BJ (cell line): ENCODE data around the gene MDH1B. TPM values are rescaled to one million over a fixed set of nuclear protein-coding genes. Genes with fewer than 3 reads are reported as not detected.

ENCODE experiments used
- CTCF ChIA-PET: fragments of 350-600 bp; formaldehyde crosslinking; extraction: SDS; loops from one replicate; lab custom pipeline; 2021; ENCODE audit warnings: antibody characterized with exemption, inconsistent platforms; lab: Yijun Ruan, JAX
- POLR2A ChIA-PET: fragments of 300-600 bp; sonication (Branson Sonifier 250); formaldehyde crosslinking; extraction: SDS; loops from one replicate; lab custom pipeline; 2021; ENCODE audit warnings: antibody characterized with exemption; lab: Charles Lee
- DNase-seq: peaks from one replicate; pipeline ENCODE4 v3.0.0-alpha.2; 2011; ENCODE audit warnings: low read depth
- H3K27me3 ChIP-seq: 2 replicates; pipeline ENCODE4 v1.6.0; 2011; ENCODE audit warnings: low read length; ENCODE audit not compliant: control insufficient read depth, insufficient read depth
- H3K36me3 ChIP-seq: 2 replicates; pipeline ENCODE4 v1.5.1; 2011; ENCODE audit warnings: low read length; ENCODE audit not compliant: control insufficient read depth, insufficient read depth
- H3K4me3 ChIP-seq: 2 replicates; pipeline ENCODE4 v1.5.1; 2011; ENCODE audit warnings: low read depth, mild to moderate bottlenecking, control low read depth, low read length
- polyA plus RNA-seq: library from polyadenylated mRNA; depleted of rRNA; stranded (reverse); fragments of >200 nt; gene quantifications from 2 replicates; pipeline ENCODE4 v1.2.3, GENCODE V29; 2011
- TF ChIP-seq, protein P1 (sequence below): IDR thresholded peaks from 2 replicates; pipeline ENCODE4 v1.5.1; 2011; ENCODE audit warnings: low read depth, mild to moderate bottlenecking, control low read depth, inconsistent platforms, low read length, moderate library complexity; ENCODE audit not compliant: insufficient read depth

MDH1B gene
- polyA plus RNA-seq, 1 experiment: 0.39 TPM

GRCh38 chr2:206799083-206799482 lies 34.0 kb upstream of the MDH1B start:
- no peak overlapping the region for H3K4me3 ChIP-seq
- CTCF ChIA-PET: interaction anchor here (1.4 to 2.9 kb wide), 5 partner anchors 9 to 677 kb away, joined by 4 to 24 read pairs (median 15); no protein-coding TSS in a partner anchor
- DNase-seq: no peak
- H3K36me3 ChIP-seq: no peaks in the 10 kb centered on the region; the same call in 1 of the 2 replicates
- POLR2A ChIA-PET: no interaction called here
- TF ChIP-seq, protein P1, sequence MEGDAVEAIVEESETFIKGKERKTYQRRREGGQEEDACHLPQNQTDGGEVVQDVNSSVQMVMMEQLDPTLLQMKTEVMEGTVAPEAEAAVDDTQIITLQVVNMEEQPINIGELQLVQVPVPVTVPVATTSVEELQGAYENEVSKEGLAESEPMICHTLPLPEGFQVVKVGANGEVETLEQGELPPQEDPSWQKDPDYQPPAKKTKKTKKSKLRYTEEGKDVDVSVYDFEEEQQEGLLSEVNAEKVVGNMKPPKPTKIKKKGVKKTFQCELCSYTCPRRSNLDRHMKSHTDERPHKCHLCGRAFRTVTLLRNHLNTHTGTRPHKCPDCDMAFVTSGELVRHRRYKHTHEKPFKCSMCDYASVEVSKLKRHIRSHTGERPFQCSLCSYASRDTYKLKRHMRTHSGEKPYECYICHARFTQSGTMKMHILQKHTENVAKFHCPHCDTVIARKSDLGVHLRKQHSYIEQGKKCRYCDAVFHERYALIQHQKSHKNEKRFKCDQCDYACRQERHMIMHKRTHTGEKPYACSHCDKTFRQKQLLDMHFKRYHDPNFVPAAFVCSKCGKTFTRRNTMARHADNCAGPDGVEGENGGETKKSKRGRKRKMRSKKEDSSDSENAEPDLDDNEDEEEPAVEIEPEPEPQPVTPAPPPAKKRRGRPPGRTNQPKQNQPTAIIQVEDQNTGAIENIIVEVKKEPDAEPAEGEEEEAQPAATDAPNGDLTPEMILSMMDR: no peak
- no peaks in the 10 kb centered on the region for H3K27me3 ChIP-seq

GRCh38 chr2:206798000-206798399 lies 32.9 kb upstream of the MDH1B start:
- Histone ChIP-seq H3K36me3 (no peaks in the 10 kb centered on the region; the same call in 1 of the 2 replicates), H3K4me3 (no peak overlapping the region), H3K27me3 (no peaks in the 10 kb centered on the region)
- DNase-seq: no peak
- TF ChIP-seq, protein P1: no peak
- ChIA-PET CTCF (interaction anchor here (1.4 to 1.8 kb wide), 2 partner anchors 13 to 15 kb away, joined by 4 to 7 read pairs; no protein-coding TSS in a partner anchor), POLR2A (no interaction called here)

GRCh38 chr2:206797376-206797775 lies 32.2 kb upstream of the MDH1B start:
- no peaks in the 10 kb centered on the region for H3K27me3 ChIP-seq
- no peak overlapping the region for H3K4me3 ChIP-seq
- DNase-seq: no peak
- CTCF ChIA-PET: interaction anchor here (1.4 to 1.8 kb wide), 2 partner anchors 13 to 15 kb away, joined by 4 to 7 read pairs; no protein-coding TSS in a partner anchor
- no peaks in the 10 kb centered on the region; the same call in 1 of the 2 replicates for H3K36me3 ChIP-seq
- TF ChIP-seq, protein P1: no peak
- POLR2A ChIA-PET: no interaction called here

DNA sequence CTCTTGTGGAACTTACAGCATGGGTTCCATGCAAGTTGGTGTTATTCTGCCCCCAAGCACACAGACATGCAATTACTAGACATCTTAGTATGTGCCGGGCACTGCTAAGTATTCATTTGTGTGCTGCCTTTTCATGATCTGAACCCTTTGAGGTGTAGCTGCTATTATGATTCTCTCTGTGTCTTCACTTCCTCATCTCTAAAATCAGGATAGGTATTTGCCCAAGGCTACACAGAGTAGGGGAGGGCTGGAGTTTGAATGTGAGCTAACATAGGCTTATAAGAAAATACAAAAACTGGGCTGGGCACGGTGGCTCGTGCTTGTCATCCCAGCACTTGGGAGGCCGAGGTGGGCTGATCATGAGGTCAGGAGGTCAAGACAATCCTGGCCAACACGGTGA lies 27.5 kb upstream of the MDH1B start:
- Histone ChIP-seq H3K36me3 (peaks cover 3% of the 10 kb centered on the region), H3K27me3 (no peaks in the 10 kb centered on the region), H3K4me3 (no peak overlapping the region)
- ChIA-PET POLR2A (no interaction called here), CTCF (interaction anchor here (1.0 to 3.5 kb wide), 2 partner anchors 8 to 11 kb away, joined by 3 to 22 read pairs; no protein-coding TSS in a partner anchor)
- TF ChIP-seq, protein P1: no peak
- DNase-seq: no peak

GRCh38 chr2:206790311-206790935 lies 25.3 kb upstream of the MDH1B start:
- POLR2A ChIA-PET: no interaction called here
- TF ChIP-seq, protein P1: no peak
- Histone ChIP-seq H3K36me3 (peaks cover 6% of the 10 kb centered on the region), H3K4me3 (no peak overlapping the region), H3K27me3 (no peaks in the 10 kb centered on the region)
- CTCF ChIA-PET: interaction anchor here (1.0 to 3.5 kb wide), 4 partner anchors 9 to 683 kb away, joined by 3 to 24 read pairs (median 12); no protein-coding TSS in a partner anchor
- no peak for DNase-seq
